ENCODE results near the gene PRDM13. TPM values are rescaled to one million over a fixed set of nuclear protein-coding genes. Genes with fewer than 3 reads are reported as not detected.

The PRDM13 gene
- total and polyA plus RNA-seq, 5 donors from 2014 or later: not detected

DNA sequence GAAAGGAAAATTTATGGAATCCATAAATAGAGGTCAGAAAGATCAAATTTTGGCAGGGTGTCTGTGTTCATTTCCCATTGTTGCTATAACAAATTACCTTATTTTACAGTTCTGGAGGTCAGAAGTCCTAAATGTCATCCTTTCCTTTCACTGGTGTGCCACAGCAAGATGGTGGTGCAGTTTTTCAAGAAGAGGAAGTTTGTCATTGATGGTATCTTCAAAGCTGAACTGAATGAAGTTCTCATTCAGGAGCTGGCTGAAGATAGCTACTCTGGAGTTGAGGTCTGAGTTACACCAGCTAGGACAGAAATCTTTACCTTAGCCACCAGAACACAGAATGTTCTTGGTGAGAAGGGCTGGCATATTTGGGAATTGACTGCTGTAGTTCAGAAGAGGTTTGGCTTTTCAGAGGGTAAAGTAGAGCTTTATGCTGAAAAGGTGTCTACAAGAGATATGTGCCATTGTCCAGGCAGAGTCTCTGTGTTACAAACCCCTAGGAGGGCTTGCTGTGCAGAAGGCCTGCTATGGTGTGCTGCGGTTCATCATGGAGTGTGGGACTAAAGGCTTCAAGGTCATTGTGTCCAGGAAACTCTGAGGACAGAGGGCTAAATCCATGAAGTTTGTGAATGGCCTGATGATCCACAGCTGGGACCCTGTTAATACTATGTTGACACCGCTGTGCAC, 30.9 kb upstream of the PRDM13 start:
- H3K27ac Mint-ChIP-seq: no peak overlapping the region
- ATAC-seq (ENCODE audit: low read depth in 2 of 2): no peak

DNA sequence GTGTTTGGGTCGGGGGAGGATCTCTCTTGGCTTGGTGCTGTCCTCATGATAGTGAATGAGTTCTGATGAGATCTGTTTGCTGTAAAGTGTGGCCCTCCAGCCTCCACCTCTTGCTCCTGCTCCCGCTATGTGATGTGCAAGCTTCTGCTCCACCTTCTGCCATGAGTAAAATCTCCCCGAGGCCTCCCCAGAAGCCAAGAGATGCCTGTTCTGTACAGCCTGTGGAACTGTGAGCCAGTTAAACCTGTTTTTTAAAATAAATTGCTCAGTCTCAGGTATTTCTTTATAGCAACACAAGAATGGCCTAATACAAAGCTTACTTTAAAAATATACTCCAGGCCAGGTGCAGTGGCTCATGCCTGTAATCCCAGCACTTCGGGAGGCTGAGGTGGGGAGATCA, 26.9 kb upstream of the PRDM13 start:
- Mint-ChIP-seq H3K27ac (peak overlapping the region in 1 of 3 donors; percentile 63), H3K9me3 (peaks cover 0 to 2% (median 0%) of the 10 kb centered on the region in 7 donors), H3K4me1 (no peaks in the 10 kb centered on the region), H3K27me3 (peaks cover 66% of the 10 kb centered on the region), H3K4me3 (no peak overlapping the region), H3K36me3 (no peaks in the 10 kb centered on the region)
- Histone ChIP-seq H3K27me3 (ENCODE audit: control insufficient read depth, insufficient read depth, low read length) (peaks cover 14% of the 10 kb centered on the region), H3K27ac (ENCODE audit: insufficient read depth, low read length, poor library complexity, severe bottlenecking) (no peak overlapping the region), H3K4me3 (ENCODE audit: low read depth, low read length) (no peak overlapping the region), H3K9me3 (ENCODE audit: control insufficient read depth in 2 of 2, low read length in 2 of 2) (no peaks in the 10 kb centered on the region), H3K4me1 (ENCODE audit: control insufficient read depth, insufficient read depth, low read length, poor library complexity, severe bottlenecking) (no peaks in the 10 kb centered on the region), H3K36me3 (ENCODE audit: control insufficient read depth, insufficient read depth, low read length) (no peaks in the 10 kb centered on the region)
- no peak for ATAC-seq (ENCODE audit: low read depth in 2 of 2)
- DNase-seq: no peak

More for the DNA sequence above, 30.9 kb upstream of the PRDM13 start:
- no peaks in the 10 kb centered on the region for H3K4me1 ChIP-seq (ENCODE audit: control insufficient read depth, insufficient read depth, low read length, poor library complexity, severe bottlenecking)
- H3K9me3 ChIP-seq (ENCODE audit: control insufficient read depth in 2 of 2, low read length in 2 of 2): no peaks in the 10 kb centered on the region
- no peaks in the 10 kb centered on the region for H3K4me1 Mint-ChIP-seq
- DNase-seq: no peak
- no peak overlapping the region for H3K27ac ChIP-seq (ENCODE audit: insufficient read depth, low read length, poor library complexity, severe bottlenecking)
- H3K4me3 ChIP-seq (ENCODE audit: low read depth, low read length): no peak overlapping the region
- no peaks in the 10 kb centered on the region for H3K36me3 Mint-ChIP-seq
- H3K4me3 Mint-ChIP-seq: no peak overlapping the region
- peaks cover 11% of the 10 kb centered on the region for H3K27me3 ChIP-seq (ENCODE audit: control insufficient read depth, insufficient read depth, low read length)
- H3K9me3 Mint-ChIP-seq: peaks cover 0 to 2% (median 0%) of the 10 kb centered on the region in 7 donors
- H3K27me3 Mint-ChIP-seq: peaks cover 58% of the 10 kb centered on the region
- no peaks in the 10 kb centered on the region for H3K36me3 ChIP-seq (ENCODE audit: control insufficient read depth, insufficient read depth, low read length)

DNA sequence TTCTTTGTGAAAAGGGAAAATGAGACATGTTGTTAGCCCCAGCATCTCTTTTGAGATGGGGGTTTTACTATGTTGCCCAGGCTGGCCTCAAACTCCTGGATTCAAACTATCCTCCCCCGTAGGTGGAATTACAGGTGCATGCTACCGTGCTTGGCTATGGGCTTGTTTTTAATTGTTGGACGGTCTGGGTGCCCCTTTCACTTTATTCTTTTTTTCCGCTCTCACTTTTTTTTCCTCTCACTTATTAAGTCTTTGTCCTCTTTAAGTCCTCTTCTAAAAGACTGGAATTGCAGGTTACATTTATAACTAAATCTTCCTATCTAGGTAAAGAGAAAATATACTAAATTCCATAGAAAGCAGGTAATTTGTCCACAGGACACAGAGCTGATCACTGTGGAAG, 18.8 kb upstream of the PRDM13 start:
- no peaks in the 10 kb centered on the region for H3K36me3 Mint-ChIP-seq
- no peaks in the 10 kb centered on the region for H3K36me3 ChIP-seq (ENCODE audit: control insufficient read depth, insufficient read depth, low read length)
- peaks cover 46% of the 10 kb centered on the region for H3K27me3 ChIP-seq (ENCODE audit: control insufficient read depth, insufficient read depth, low read length)
- H3K9me3 Mint-ChIP-seq: peaks cover 0 to 7% (median 0%) of the 10 kb centered on the region in 7 donors
- H3K9me3 ChIP-seq (ENCODE audit: control insufficient read depth in 2 of 2, low read length in 2 of 2): no peaks in the 10 kb centered on the region
- H3K4me3 ChIP-seq (ENCODE audit: low read depth, low read length): no peak overlapping the region
- no peak for ATAC-seq (ENCODE audit: low read depth in 2 of 2)
- H3K4me3 Mint-ChIP-seq: peak overlapping the region in 3 of 4 donors; percentile 80 to 84 (median 83)
- H3K27me3 Mint-ChIP-seq: peaks cover 84% of the 10 kb centered on the region
- H3K4me1 ChIP-seq (ENCODE audit: control insufficient read depth, insufficient read depth, low read length, poor library complexity, severe bottlenecking): peaks cover 24% of the 10 kb centered on the region
- H3K27ac Mint-ChIP-seq: no peak overlapping the region
- H3K4me1 Mint-ChIP-seq: peaks cover 8 to 35% (median 16%) of the 10 kb centered on the region in 4 donors
- no peak for DNase-seq
- H3K27ac ChIP-seq (ENCODE audit: insufficient read depth, low read length, poor library complexity, severe bottlenecking): no peak overlapping the region

DNA sequence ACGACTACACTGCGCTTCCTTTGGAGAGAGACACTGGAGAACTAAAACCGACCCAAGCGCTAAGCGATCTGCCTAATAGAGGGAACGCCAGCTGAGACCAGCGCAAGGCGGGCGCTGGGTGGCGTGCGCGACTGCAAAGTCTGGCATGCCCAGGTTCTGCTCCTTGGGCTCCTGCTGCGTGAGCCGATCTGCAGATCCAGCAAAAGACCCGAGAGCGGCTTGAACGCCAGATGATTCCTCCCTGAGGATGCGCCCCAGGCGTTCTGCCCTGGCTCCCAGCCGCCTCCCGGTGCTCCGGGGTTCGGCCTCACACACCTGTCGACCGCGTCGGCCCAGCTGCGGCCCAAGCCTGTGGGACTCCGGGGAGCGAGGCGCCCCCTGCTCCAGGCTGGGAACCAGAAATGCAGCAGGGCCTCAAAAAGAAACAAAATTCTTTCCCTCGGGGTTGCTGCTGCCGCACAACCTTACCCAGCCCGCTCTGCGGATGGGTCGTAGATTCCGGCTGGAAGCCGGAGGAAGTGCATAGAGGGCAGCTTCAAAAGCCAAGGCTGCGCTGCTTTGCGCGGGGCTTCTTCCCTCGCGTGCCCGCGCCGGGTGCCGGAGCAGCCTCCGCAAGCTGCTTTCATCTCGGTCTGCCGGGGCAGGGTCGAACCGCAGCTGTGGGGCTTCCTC, 17.9 kb upstream of the PRDM13 start:
- DNase-seq (peak in 2 of 3 donors; percentile 46 to 77), ATAC-seq (ENCODE audit: low read depth in 2 of 2) (peak; percentile 69 to 74)
- Mint-ChIP-seq H3K9me3 (peaks cover 0 to 7% (median 0%) of the 10 kb centered on the region in 7 donors), H3K4me3 (peak overlapping the region; percentile 80 to 87 (median 84)), H3K4me1 (peaks cover 8 to 35% (median 16%) of the 10 kb centered on the region in 4 donors), H3K36me3 (no peaks in the 10 kb centered on the region), H3K27ac (peak overlapping the region in 1 of 3 donors; percentile 57), H3K27me3 (peaks cover 83% of the 10 kb centered on the region)
- H3K4me1 ChIP-seq (ENCODE audit: control insufficient read depth, insufficient read depth, low read length, poor library complexity, severe bottlenecking): peaks cover 24% of the 10 kb centered on the region
- H3K9me3 ChIP-seq (ENCODE audit: control insufficient read depth in 2 of 2, low read length in 2 of 2): no peaks in the 10 kb centered on the region
- peak overlapping the region; percentile 26 for H3K4me3 ChIP-seq (ENCODE audit: low read depth, low read length)
- H3K36me3 ChIP-seq (ENCODE audit: control insufficient read depth, insufficient read depth, low read length): no peaks in the 10 kb centered on the region
- peaks cover 54% of the 10 kb centered on the region for H3K27me3 ChIP-seq (ENCODE audit: control insufficient read depth, insufficient read depth, low read length)
- H3K27ac ChIP-seq (ENCODE audit: insufficient read depth, low read length, poor library complexity, severe bottlenecking): no peak overlapping the region

DNA sequence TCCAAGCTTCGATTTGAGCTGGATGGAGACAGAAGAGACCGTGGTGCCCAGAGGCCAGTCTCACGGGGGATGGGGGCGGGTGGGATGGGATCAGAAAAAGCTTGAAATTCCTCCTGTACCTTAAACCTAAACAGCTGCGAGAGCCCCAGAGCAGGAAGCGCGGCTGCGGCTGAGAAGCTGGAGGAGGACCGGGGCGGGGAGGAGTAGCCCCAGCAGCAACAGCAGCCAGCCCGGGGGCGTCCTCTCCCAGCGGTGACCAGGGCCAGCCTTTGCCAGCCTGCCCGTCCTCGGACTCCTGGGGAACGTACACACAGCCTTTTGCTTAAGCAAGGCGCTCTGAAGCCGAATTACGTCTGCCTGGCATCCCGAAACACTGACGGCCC, 17.4 kb upstream of the PRDM13 start:
- DNase-seq (no peak), ATAC-seq (ENCODE audit: low read depth in 2 of 2) (no peak)
- Mint-ChIP-seq H3K27me3 (peaks cover 87% of the 10 kb centered on the region), H3K36me3 (no peaks in the 10 kb centered on the region), H3K4me3 (peak overlapping the region in 3 of 4 donors; percentile 80 to 87 (median 84)), H3K27ac (peak overlapping the region in 1 of 3 donors; percentile 57), H3K4me1 (peaks cover 8 to 35% (median 16%) of the 10 kb centered on the region in 4 donors), H3K9me3 (peaks cover 0 to 7% (median 0%) of the 10 kb centered on the region in 7 donors)
- H3K9me3 ChIP-seq (ENCODE audit: control insufficient read depth in 2 of 2, low read length in 2 of 2): no peaks in the 10 kb centered on the region
- H3K36me3 ChIP-seq (ENCODE audit: control insufficient read depth, insufficient read depth, low read length): no peaks in the 10 kb centered on the region
- peaks cover 24% of the 10 kb centered on the region for H3K4me1 ChIP-seq (ENCODE audit: control insufficient read depth, insufficient read depth, low read length, poor library complexity, severe bottlenecking)
- no peak overlapping the region for H3K27ac ChIP-seq (ENCODE audit: insufficient read depth, low read length, poor library complexity, severe bottlenecking)
- H3K4me3 ChIP-seq (ENCODE audit: low read depth, low read length): no peak overlapping the region
- peaks cover 59% of the 10 kb centered on the region for H3K27me3 ChIP-seq (ENCODE audit: control insufficient read depth, insufficient read depth, low read length)

DNA sequence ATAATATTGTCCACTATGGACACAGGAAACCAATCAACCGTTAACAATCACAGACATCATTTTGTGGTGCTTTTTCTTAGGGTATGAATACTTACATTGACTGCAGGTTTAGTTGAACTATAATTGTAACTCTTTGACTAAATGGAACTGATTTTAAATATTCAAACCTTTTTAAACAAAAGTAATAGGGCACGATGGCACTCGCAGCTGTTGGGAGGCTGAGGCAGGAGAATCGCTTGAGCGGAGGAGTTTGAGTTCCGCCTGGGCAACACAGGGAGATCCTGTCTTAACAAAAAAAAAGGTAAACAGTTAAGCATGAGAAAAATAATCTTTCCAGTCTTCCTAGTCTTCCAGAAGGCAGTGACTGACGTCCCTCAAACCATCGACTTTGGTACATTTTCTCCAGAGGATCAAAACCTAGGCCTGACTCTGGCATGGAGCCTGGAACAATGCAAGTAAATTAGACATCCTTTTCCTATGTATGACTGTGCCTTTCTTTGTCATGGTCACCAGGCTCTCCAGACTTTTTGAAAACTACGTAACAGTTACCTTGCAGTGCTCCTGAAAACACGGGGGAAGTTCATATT, 16.6 kb upstream of the PRDM13 start:
- Mint-ChIP-seq H3K9me3 (peaks cover 0 to 11% (median 0%) of the 10 kb centered on the region in 7 donors), H3K36me3 (no peaks in the 10 kb centered on the region), H3K27ac (no peak overlapping the region), H3K4me1 (peaks cover 8 to 35% (median 16%) of the 10 kb centered on the region in 4 donors), H3K4me3 (peak overlapping the region; percentile 40 to 76 (median 61)), H3K27me3 (peaks cover 87% of the 10 kb centered on the region)
- H3K9me3 ChIP-seq (ENCODE audit: control insufficient read depth in 2 of 2, low read length in 2 of 2): peaks cover 0 to 4% of the 10 kb centered on the region in 2 experiments
- no peak overlapping the region for H3K27ac ChIP-seq (ENCODE audit: insufficient read depth, low read length, poor library complexity, severe bottlenecking)
- ATAC-seq (ENCODE audit: low read depth in 2 of 2) (no peak), DNase-seq (no peak)
- no peak overlapping the region for H3K4me3 ChIP-seq (ENCODE audit: low read depth, low read length)
- H3K27me3 ChIP-seq (ENCODE audit: control insufficient read depth, insufficient read depth, low read length): peaks cover 60% of the 10 kb centered on the region
- peaks cover 24% of the 10 kb centered on the region for H3K4me1 ChIP-seq (ENCODE audit: control insufficient read depth, insufficient read depth, low read length, poor library complexity, severe bottlenecking)
- H3K36me3 ChIP-seq (ENCODE audit: control insufficient read depth, insufficient read depth, low read length): no peaks in the 10 kb centered on the region

DNA sequence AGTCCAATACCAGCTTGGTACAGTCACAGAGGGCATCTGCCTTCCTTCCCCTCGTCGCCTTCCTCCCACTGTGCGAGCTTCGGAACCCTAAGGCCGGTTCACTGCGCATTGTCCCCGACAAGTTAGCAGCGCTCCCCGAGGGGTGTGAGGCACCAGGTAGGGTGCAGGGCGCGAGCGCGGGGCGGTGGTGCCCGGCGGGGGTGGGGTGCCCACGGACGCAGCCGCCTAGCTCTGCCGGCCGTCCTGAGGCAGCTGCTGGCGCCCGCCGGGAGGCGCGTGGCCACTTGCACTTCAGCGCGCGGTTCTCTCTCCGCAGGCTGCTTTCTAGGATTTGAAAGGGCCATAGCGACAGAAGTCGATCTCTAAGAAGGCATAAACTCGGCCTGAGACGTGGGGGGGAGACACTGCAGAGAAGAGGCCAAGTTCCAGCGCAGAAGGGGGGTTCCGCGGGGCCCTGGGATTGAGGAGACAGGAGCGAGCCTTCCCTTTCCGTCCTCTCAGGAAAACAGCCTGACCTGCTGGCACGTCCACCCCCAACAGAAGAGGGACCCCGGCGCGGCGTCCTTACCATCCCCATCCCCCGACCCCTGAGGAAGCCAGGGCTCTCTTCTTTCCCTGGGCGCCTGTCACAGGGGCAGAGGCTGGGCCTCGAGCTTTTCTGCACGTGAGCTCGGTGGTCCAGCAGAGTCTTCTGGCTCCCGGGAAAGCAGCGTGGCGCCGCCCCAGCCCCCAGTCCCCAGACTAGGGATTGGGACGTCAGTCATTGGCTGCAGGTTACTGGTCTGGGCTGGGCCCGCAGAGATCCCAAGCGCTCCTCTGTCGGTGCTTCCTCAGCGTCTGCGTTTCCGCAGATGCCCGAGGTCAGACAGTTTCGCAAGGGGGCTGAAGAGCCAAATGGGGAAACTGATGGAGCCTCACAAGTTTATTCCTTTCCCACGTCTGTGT, 15.6 kb upstream of the PRDM13 start:
- Mint-ChIP-seq H3K4me3 (peak overlapping the region in 2 of 4 donors; percentile 25 to 62), H3K27ac (peak overlapping the region in 1 of 3 donors; percentile 63), H3K9me3 (peaks cover 0 to 13% (median 3%) of the 10 kb centered on the region in 7 donors), H3K36me3 (no peaks in the 10 kb centered on the region), H3K4me1 (peaks cover 8 to 35% (median 16%) of the 10 kb centered on the region in 4 donors), H3K27me3 (peaks cover 87% of the 10 kb centered on the region)
- H3K4me3 ChIP-seq (ENCODE audit: low read depth, low read length): no peak overlapping the region
- H3K4me1 ChIP-seq (ENCODE audit: control insufficient read depth, insufficient read depth, low read length, poor library complexity, severe bottlenecking): peaks cover 24% of the 10 kb centered on the region
- H3K36me3 ChIP-seq (ENCODE audit: control insufficient read depth, insufficient read depth, low read length): no peaks in the 10 kb centered on the region
- ATAC-seq (ENCODE audit: low read depth in 2 of 2) (no peak), DNase-seq (no peak)
- H3K27me3 ChIP-seq (ENCODE audit: control insufficient read depth, insufficient read depth, low read length): peaks cover 67% of the 10 kb centered on the region
- H3K9me3 ChIP-seq (ENCODE audit: control insufficient read depth in 2 of 2, low read length in 2 of 2): peaks cover 4 to 11% of the 10 kb centered on the region in 2 experiments
- no peak overlapping the region for H3K27ac ChIP-seq (ENCODE audit: insufficient read depth, low read length, poor library complexity, severe bottlenecking)

Measured in CD4-positive, CD25-positive, alpha-beta regulatory T cell (primary cell).